HFF-Myc (cell line): Measurements from ENCODE around the gene POLD1.
A peak's percentile ranks its signal among the peaks of the same experiment; 100 is the strongest.
"Not testable (repeated sequence)": the region's sequence is repeated elsewhere in the genome, so short reads cannot be mapped to it uniquely, and the experiment has no call there.

Experiments used
- DNase-seq: peaks from one replicate; pipeline ENCODE4 v3.0.0-alpha.2; 2011; ENCODE audit warnings: low read depth; ENCODE audit errors: extremely low read depth
- H3K4me3 ChIP-seq: replicated peaks from 2 replicates; pipeline ENCODE4 v1.5.1; 2011; ENCODE audit warnings: low read depth, mild to moderate bottlenecking, control low read depth, low read length
- CTCF ChIP-seq: IDR thresholded peaks from 2 replicates; pipeline ENCODE4 v1.5.1; 2012; ENCODE audit warnings: mild to moderate bottlenecking, low read depth, low read length, control low read depth; ENCODE audit errors: missing control alignments

POLD1 gene

GRCh38 chr19:50383852-50384684, at the start of gene POLD1:
Gene POLD1, plus strand, starts transcription at chr19:50384347. Its CDS starts 14,505 bp downstream, at chr19:50398852.
- TF ChIP-seq CTCF, result no peak
- peak; percentile 87 for DNase-seq
- H3K4me3 ChIP-seq, result peak within 1 kb of the TSS; percentile 60

- TF ChIP-seq CTCF, result no peak
- no peak overlapping the region for H3K4me3 ChIP-seq
- DNase-seq, result no peak
Measured at GRCh38 chr19:50334741-50335421, 49.3 kb upstream of the POLD1 start.

- DNase-seq, H3K4me3 ChIP-seq: not testable (repeated sequence)
Measured at GRCh38 chr19:50337031-50337430, 47.1 kb upstream of the POLD1 start.

- no peak for DNase-seq
- H3K4me3 ChIP-seq, result no peak overlapping the region
- no peak for TF ChIP-seq CTCF
Measured at GRCh38 chr19:50340331-50340730, 43.8 kb upstream of the POLD1 start.

- no peak for TF ChIP-seq CTCF
- H3K4me3 ChIP-seq, result no peak overlapping the region
Measured at GRCh38 chr19:50341091-50341564, 43.0 kb upstream of the POLD1 start.

GRCh38 chr19:50344661-50345318, 39.4 kb upstream of the POLD1 start:
- H3K4me3 ChIP-seq, result no peak overlapping the region

More at GRCh38 chr19:50341091-50341564, 43.0 kb upstream of the POLD1 start:
- no peak for DNase-seq

GRCh38 chr19:50347089-50347581, 37.0 kb upstream of the POLD1 start:
- H3K4me3 ChIP-seq, result not testable (repeated sequence)

More at GRCh38 chr19:50344661-50345318, 39.4 kb upstream of the POLD1 start:
- no peak for DNase-seq
- TF ChIP-seq CTCF, result no peak

More at GRCh38 chr19:50347089-50347581, 37.0 kb upstream of the POLD1 start:
- DNase-seq, result not testable (repeated sequence)
